Bronchial epithelial cell (primary cell): ENCODE results near the gene C1orf50. TPM values are rescaled to one million over a fixed set of nuclear protein-coding genes. Genes with fewer than 3 reads are reported as not detected.
A peak's percentile ranks its signal among the peaks of the same experiment; 100 is the strongest.

ENCODE experiments used
- DNase-seq: peaks from one replicate; pipeline ENCODE4 v3.0.0-alpha.2; 2010; ENCODE audit warnings: low read depth
- FAIRE-seq: peaks from 2 replicates; lab custom pipeline; 2011; peaks lifted over from hg19 to GRCh38; lab: Jason Lieb, UNC
- H3K27me3 ChIP-seq: 2 replicates; pipeline ENCODE4 v1.5.1; 2011; ENCODE audit warnings: low read length; ENCODE audit not compliant: control insufficient read depth, insufficient read depth
- H3K36me3 ChIP-seq: 2 replicates; pipeline ENCODE4 v1.5.1; 2011; ENCODE audit warnings: low read length; ENCODE audit not compliant: control insufficient read depth, insufficient read depth
- H3K4me3 ChIP-seq: 2 replicates; pipeline ENCODE4 v1.5.1; 2011; ENCODE audit warnings: mild to moderate bottlenecking, low read depth, low read length, control low read depth
- total RNA-seq: library from RNA; depleted of rRNA; stranded (reverse); fragments of >200 nt; gene quantifications from 2 replicates; pipeline ENCODE4 v1.2.1, GENCODE V29; 2014
- TF ChIP-seq, protein P1 (sequence below): IDR thresholded peaks from 2 replicates; pipeline ENCODE4 v1.5.1; 2011; ENCODE audit warnings: mild to moderate bottlenecking, moderate library complexity, low read length, control low read depth, inconsistent platforms; ENCODE audit not compliant: insufficient read depth, severe bottlenecking

The C1orf50 gene
- total RNA-seq, 1 donor from 2014 or later, result 9.0 TPM

DNA sequence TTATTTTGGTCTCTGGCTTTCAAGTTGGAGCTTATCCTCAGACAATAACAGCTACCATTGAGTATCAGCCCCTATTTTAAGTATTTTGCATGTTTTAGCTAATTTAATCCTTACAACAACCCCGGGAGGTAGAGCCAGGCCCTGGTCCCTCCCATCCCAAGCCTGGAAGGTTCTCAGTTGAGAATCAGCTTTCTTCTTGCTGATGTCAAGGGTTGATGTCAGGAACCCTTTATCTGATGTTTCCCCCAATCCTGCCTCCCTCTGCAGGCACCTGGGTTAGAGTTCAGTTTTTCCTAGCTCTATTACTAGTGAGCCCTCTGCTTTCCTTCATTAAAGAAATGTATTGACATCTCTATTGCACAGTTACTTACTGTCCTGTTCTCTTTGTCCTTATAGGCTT is 53.8 kb downstream of the C1orf50 start:
- TF ChIP-seq, protein P1, sequence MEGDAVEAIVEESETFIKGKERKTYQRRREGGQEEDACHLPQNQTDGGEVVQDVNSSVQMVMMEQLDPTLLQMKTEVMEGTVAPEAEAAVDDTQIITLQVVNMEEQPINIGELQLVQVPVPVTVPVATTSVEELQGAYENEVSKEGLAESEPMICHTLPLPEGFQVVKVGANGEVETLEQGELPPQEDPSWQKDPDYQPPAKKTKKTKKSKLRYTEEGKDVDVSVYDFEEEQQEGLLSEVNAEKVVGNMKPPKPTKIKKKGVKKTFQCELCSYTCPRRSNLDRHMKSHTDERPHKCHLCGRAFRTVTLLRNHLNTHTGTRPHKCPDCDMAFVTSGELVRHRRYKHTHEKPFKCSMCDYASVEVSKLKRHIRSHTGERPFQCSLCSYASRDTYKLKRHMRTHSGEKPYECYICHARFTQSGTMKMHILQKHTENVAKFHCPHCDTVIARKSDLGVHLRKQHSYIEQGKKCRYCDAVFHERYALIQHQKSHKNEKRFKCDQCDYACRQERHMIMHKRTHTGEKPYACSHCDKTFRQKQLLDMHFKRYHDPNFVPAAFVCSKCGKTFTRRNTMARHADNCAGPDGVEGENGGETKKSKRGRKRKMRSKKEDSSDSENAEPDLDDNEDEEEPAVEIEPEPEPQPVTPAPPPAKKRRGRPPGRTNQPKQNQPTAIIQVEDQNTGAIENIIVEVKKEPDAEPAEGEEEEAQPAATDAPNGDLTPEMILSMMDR, result no peak
- Histone ChIP-seq H3K4me3 (no peak overlapping the region), H3K36me3 (peaks cover 1% of the 10 kb centered on the region), H3K27me3 (no peaks in the 10 kb centered on the region)
- FAIRE-seq (no peak), DNase-seq (no peak)

DNA sequence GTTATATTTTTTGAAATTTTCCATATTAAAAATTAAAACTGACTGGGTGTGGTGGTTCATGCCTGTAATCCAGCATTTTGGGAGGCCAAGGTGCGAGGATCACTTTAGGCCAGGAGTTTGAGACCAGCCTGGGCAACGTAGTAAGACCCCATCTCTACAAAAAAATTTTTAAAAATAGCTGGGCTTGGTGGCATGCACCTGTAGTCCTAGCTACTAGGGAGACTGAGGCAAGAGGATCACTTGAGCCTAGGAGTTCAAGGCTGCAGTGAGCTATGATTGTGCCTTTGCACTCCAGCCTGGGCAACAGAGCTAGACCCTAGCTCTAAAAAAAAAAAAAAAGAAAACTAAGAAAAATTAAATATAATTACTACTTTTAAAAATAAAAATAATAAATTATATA is 54.6 kb downstream of the C1orf50 start:
- Histone ChIP-seq H3K4me3 (no peak overlapping the region), H3K36me3 (peaks cover 1% of the 10 kb centered on the region), H3K27me3 (no peaks in the 10 kb centered on the region)
- no peak for DNase-seq
- TF ChIP-seq, protein P1, result no peak
- FAIRE-seq, result no peak

DNA sequence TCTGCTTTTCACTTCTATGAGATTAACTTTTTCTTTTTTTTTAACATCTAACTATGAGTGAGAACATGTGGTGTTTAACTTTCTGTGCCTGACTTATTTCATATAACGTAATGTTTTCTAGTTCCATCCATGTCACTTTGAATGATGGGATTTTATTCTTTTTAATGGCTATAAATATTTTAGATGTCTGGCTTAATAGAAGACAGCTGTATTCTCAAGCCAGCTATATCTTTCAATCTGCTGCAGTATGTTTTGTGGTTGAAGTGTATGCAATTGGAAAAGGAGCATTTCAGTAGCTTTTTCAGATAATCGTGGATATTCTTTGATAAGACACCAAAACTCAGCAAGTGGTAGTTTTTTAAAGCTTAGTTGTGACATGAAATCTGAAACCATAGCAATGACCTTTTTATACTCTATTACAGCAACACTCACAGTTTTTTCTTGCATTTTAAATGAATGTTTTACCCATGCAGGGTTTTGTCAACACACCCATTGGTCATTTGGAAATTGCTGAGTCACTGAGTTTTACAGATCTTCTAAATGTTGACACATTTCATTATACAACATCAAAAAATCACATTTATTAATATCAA is 55.8 kb downstream of the C1orf50 start:
- Histone ChIP-seq H3K27me3 (no peaks in the 10 kb centered on the region), H3K4me3 (no peak overlapping the region), H3K36me3 (peaks cover 1% of the 10 kb centered on the region)
- DNase-seq, result peak; percentile 22
- TF ChIP-seq, protein P1, result no peak
- no peak for FAIRE-seq

DNA sequence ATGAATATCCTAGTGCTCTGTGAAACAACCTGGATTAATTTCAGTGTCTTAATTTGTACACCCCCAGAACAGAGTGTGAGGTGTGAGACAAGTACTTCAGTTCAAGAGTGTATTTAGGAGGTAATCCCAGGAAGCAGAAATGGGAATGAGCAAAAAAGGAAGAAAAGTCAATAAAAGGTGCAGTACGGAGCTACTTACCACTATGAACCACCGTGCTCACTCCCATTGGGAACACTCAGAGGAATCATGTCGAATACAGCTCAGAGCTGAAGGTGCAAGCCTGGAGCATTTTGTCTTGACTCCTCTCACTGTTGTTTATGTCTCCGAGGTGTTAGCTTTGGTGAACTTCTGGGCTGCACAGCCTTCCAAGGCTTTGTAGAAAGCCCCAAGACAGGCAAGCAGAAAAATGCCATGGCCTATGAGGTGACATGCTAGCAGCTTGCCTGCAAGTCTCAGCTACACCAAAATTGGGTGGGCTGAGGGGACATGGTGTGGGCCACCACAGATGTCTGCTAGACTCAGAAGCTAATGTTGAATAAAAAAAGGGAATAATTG is 57.5 kb downstream of the C1orf50 start:
- TF ChIP-seq, protein P1, result no peak
- H3K27me3 ChIP-seq, result no peaks in the 10 kb centered on the region
- H3K4me3 ChIP-seq, result no peak overlapping the region
- peaks cover 1% of the 10 kb centered on the region for H3K36me3 ChIP-seq
- peak; percentile 64 for FAIRE-seq
- DNase-seq, result no peak

DNA sequence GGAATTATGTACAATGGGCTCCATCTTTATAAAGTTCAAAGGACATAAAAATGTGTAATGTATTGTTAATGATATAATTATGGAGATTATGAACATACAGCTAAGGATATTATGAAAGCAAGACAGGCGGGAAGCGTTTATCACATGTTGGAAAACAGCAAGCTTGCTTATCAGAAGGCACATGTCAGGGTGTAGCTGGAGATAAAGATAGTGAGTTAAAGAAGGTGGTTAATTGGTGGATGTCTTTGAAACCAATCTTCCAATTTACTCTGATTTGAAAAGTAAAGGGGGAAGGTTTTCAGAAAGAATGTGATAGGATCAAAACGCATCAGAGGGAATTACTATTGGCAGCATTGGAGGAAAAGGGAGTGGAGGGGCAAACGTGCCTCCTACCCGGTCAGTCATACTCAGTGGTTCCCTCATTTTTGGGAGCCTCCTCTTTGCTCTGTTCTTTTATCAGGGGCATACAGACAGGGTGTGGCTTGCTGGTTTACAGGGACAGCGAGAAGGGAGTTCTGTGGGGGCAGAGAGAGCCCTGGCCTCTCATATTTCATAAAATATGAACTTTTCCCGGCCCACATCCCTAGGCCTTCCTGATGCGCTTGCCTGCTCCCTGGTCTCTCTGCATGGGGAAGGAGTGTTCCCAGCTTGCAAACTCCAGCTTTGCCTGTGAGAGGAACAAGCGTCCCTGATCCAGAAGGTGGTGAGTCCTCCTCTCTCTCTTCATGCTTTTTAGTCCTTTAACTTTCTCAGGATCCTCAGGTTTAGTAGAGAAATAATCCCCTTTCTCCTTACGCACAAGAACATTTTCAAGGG is 58.2 kb downstream of the C1orf50 start:
- no peak for DNase-seq
- TF ChIP-seq, protein P1, result no peak
- H3K36me3 ChIP-seq, result no peaks in the 10 kb centered on the region
- no peak overlapping the region for H3K4me3 ChIP-seq
- H3K27me3 ChIP-seq, result no peaks in the 10 kb centered on the region
- FAIRE-seq, result no peak

Other genes with a start within 250 kb of the C1orf50 start
- gene PPIH, start 108.8 kb upstream of the C1orf50 start, total RNA-seq, result 21.9 and 40.8 TPM in 2 replicates
- gene YBX1, start 84.8 kb upstream of the C1orf50 start, total RNA-seq, result 1,123 and 1,188 TPM in 2 replicates
- gene CLDN19, start 27.0 kb upstream of the C1orf50 start, total RNA-seq, result not detected in 2 replicates
- gene P3H1, start 221 bp upstream of the C1orf50 start, total RNA-seq, result 15.8 and 16.5 TPM in 2 replicates
- gene TMEM269, start 17.7 kb downstream of the C1orf50 start, total RNA-seq, result under 0.01 TPM in 2 replicates
- 5.3 and 6.3 TPM in 2 replicates for gene ERMAP, start 49.9 kb downstream of the C1orf50 start, total RNA-seq
- 18.2 and 21.0 TPM in 2 replicates for gene SVBP, start 50.1 kb downstream of the C1orf50 start, total RNA-seq
- 4.5 and 6.8 TPM in 2 replicates for gene ZNF691, start 79.4 kb downstream of the C1orf50 start, total RNA-seq
- gene SLC2A1, start 191.6 kb downstream of the C1orf50 start, total RNA-seq, result 1,197 and 1,905 TPM in 2 replicates